Cardiac muscle cell (in vitro differentiated cells and primary cell): Measurements from ENCODE around the gene PEX11A. TPM values are rescaled to one million over a fixed set of nuclear protein-coding genes. Genes with fewer than 3 reads are reported as not detected.

ENCODE experiments used
- DNase-seq, 2 donors: peaks; one replicate each; pipeline versions ENCODE4 v3.0.0 to v3.0.0-alpha.2; 2010 to 2017; ENCODE audit warnings: low read depth in 1 of 2, low spot score in 1 of 2
- H3K27ac ChIP-seq: fragments of 200-600 bp; sonication (generic); 2 replicates; pipeline ENCODE4 v1.5.1; 2016
- H3K27me3 ChIP-seq: fragments of 200-600 bp; sonication (generic); 2 replicates; pipeline ENCODE4 v1.6.0; 2016; ENCODE audit warnings: control low read depth
- H3K36me3 ChIP-seq: fragments of 200-600 bp; sonication (generic); 2 replicates; pipeline ENCODE4 v1.5.1; 2016; ENCODE audit warnings: control low read depth
- H3K4me1 ChIP-seq: fragments of 200-600 bp; sonication (generic); 2 replicates; pipeline ENCODE4 v1.8.1; 2017; ENCODE audit warnings: low read depth, mild to moderate bottlenecking, mixed run types
- H3K4me3 ChIP-seq: fragments of 200-600 bp; sonication (generic); 2 replicates; pipeline ENCODE4 v1.5.1; 2016; ENCODE audit warnings: mild to moderate bottlenecking
- H3K9me3 ChIP-seq: fragments of 200-600 bp; sonication (generic); 2 replicates; pipeline ENCODE4 v1.5.1; 2017; ENCODE audit warnings: low read depth, mild to moderate bottlenecking, control low read depth
- CTCF ChIP-seq: IDR thresholded peaks from 2 replicates; pipeline ENCODE4 v1.5.1; 2012; ENCODE audit warnings: low read depth, mild to moderate bottlenecking, low read length
- polyA plus RNA-seq: library from polyadenylated mRNA; unstranded; fragments of >200 nt; fragmentation: Nextera tagmentation; extraction: Ambion mirVana; gene quantifications from 2 replicates; pipeline ENCODE4 v1.2.1, GENCODE V29; 2016
- total RNA-seq: library from RNA; depleted of rRNA; stranded (reverse); fragments of >200 nt; gene quantifications from 2 replicates; pipeline ENCODE4 v1.2.3, GENCODE V29; 2016

PEX11A gene
- total and polyA plus RNA-seq, 2 experiments from 2014 or later, result 5.9 to 12.0 TPM

GRCh38 chr15:89670971-89671560 is 19.5 kb downstream of the PEX11A start:
- H3K27me3 ChIP-seq, result no peaks in the 10 kb centered on the region
- no peaks in the 10 kb centered on the region for H3K36me3 ChIP-seq
- H3K27ac ChIP-seq, result no peak overlapping the region
- no peak for TF ChIP-seq CTCF
- no peak for DNase-seq
- H3K4me3 ChIP-seq, result no peak overlapping the region
- no peaks in the 10 kb centered on the region for H3K4me1 ChIP-seq
- H3K9me3 ChIP-seq, result no peaks in the 10 kb centered on the region

GRCh38 chr15:89669941-89670340 is 20.6 kb downstream of the PEX11A start:
- H3K27me3 ChIP-seq, result no peaks in the 10 kb centered on the region
- no peak overlapping the region for H3K27ac ChIP-seq
- DNase-seq, result no peak
- H3K9me3 ChIP-seq, result no peaks in the 10 kb centered on the region
- H3K4me3 ChIP-seq, result no peak overlapping the region
- no peaks in the 10 kb centered on the region for H3K4me1 ChIP-seq
- no peak for TF ChIP-seq CTCF
- no peaks in the 10 kb centered on the region for H3K36me3 ChIP-seq

- DNase-seq, result no peak
- Histone ChIP-seq H3K9me3 (no peaks in the 10 kb centered on the region), H3K36me3 (no peaks in the 10 kb centered on the region), H3K27ac (no peak overlapping the region), H3K4me3 (no peak overlapping the region), H3K4me1 (no peaks in the 10 kb centered on the region), H3K27me3 (no peaks in the 10 kb centered on the region)
- no peak for TF ChIP-seq CTCF
These were observed 21.2 kb downstream of the PEX11A start for GRCh38 chr15:89669309-89669865.

- TF ChIP-seq CTCF, result no peak
- Histone ChIP-seq H3K4me3 (no peak overlapping the region), H3K9me3 (no peaks in the 10 kb centered on the region), H3K27me3 (no peaks in the 10 kb centered on the region), H3K27ac (no peak overlapping the region), H3K36me3 (no peaks in the 10 kb centered on the region), H3K4me1 (no peaks in the 10 kb centered on the region)
- DNase-seq, result no peak
These were observed 22.4 kb downstream of the PEX11A start for GRCh38 chr15:89668171-89668570.

GRCh38 chr15:89667706-89667960 is 22.9 kb downstream of the PEX11A start:
- DNase-seq, result no peak
- Histone ChIP-seq H3K36me3 (no peaks in the 10 kb centered on the region), H3K27me3 (no peaks in the 10 kb centered on the region), H3K4me1 (no peaks in the 10 kb centered on the region), H3K4me3 (no peak overlapping the region), H3K9me3 (no peaks in the 10 kb centered on the region), H3K27ac (no peak overlapping the region)
- TF ChIP-seq CTCF, result no peak
